Kidney (tissue), 14 donors: Measurements from ENCODE around the gene NKAIN2. TPM values are rescaled to one million over a fixed set of nuclear protein-coding genes. Genes with fewer than 3 reads are reported as not detected.

Experiments used
- DNase-seq, 5 donors: peaks; one replicate each; pipeline ENCODE4 v3.0.0-alpha.2; 2013 to 2020
- FAIRE-seq: peaks from 2 replicates; lab custom pipeline; 2012; peaks lifted over from hg19 to GRCh38; lab: Jason Lieb, UNC
- H3K27ac ChIP-seq, 2 donors: one replicate each; pipeline ENCODE4 v1.7.0; 2013; ENCODE audit warnings: low read depth in 2 of 2, low read length in 2 of 2, inconsistent platforms in 1 of 2
- H3K27me3 ChIP-seq: one replicate; pipeline ENCODE4 v1.7.1; 2013; ENCODE audit warnings: low read length, inconsistent platforms; ENCODE audit not compliant: control insufficient read depth, insufficient read depth
- H3K36me3 ChIP-seq, 3 donors: one replicate each; pipeline versions ENCODE4 v1.7.0 to v1.7.1; 2013; ENCODE audit warnings: low read length in 3 of 3, control low read depth in 1 of 3, inconsistent platforms in 1 of 3; ENCODE audit not compliant: insufficient read depth in 3 of 3, control insufficient read depth in 2 of 3
- H3K4me1 ChIP-seq, 3 donors: one replicate each; pipeline versions ENCODE4 v1.7.0 to v1.7.1; 2013; ENCODE audit warnings: low read length in 3 of 3, inconsistent platforms in 1 of 3, low read depth in 1 of 3; ENCODE audit not compliant: control insufficient read depth in 2 of 3, insufficient read depth in 2 of 3
- H3K4me3 ChIP-seq, 3 donors: one replicate each; pipeline versions ENCODE4 v1.7.0 to v1.8.1; 2013; ENCODE audit warnings: low read length in 3 of 3, control low read depth in 1 of 3, inconsistent platforms in 1 of 3
- H3K9ac ChIP-seq, 3 donors: one replicate each; pipeline versions ENCODE4 v1.7.0 to v1.7.1; 2013; ENCODE audit warnings: low read length in 3 of 3, control low read depth in 1 of 3, inconsistent platforms in 1 of 3
- H3K9me3 ChIP-seq, 3 donors: one replicate each; pipeline versions ENCODE4 v1.7.0 to v1.7.1; 2013; ENCODE audit warnings: low read length in 3 of 3, control low read depth in 1 of 3, inconsistent platforms in 1 of 3; ENCODE audit not compliant: control insufficient read depth in 2 of 3, insufficient read depth in 1 of 3
- CTCF ChIP-seq: IDR thresholded peaks from 3 replicates; pipeline ENCODE4 v1.5.1; 2012; ENCODE audit warnings: mild to moderate bottlenecking, moderate library complexity, borderline replicate concordance; ENCODE audit not compliant: insufficient read depth; ENCODE audit errors: extremely low read depth
- intact Hi-C: fragments of 100-400 bp; cut with DNase I; formaldehyde crosslinking; loops from one replicate; pipeline ENCODE4 v1.11.1; 2022
- polyA plus RNA-seq: library from polyadenylated mRNA; stranded (reverse); fragments of 350-450 nt; fragmentation: Illumina TruSeq; extraction: RNeasy Lipid Tissue Mini Kit (QIAGEN cat#74804); gene quantifications from one replicate; pipeline ENCODE4 v1.2.3, GENCODE V29; 2014; ENCODE audit warnings: low read depth, low replicate concordance; ENCODE audit not compliant: insufficient read depth
- total RNA-seq: library from RNA; stranded (reverse); fragmentation: NEBNext Ultra II Directional; extraction: Animal tissue kit (Norgen Biotek cat#: 25700); gene quantifications from one replicate; pipeline ENCODE4 v1.2.1, GENCODE V29; 2021
- donor health status: control.
- donor health status: control.
- donor health status: control.
- donor health status: control.
- donor health status: control.
- donor health status: DM: yes; HTN: yes; CAD: no.
- donor health status: Normal renal cell carcinoma (clear cell type).

The NKAIN2 gene
- total and polyA plus RNA-seq, 2 donors from 2014 or later = 0.39 to 1.8 TPM

GRCh38 chr6:124487623-124488431 is 684.2 kb downstream of the NKAIN2 start:
- Histone ChIP-seq H3K4me1 (no peaks in the 10 kb centered on the region), H3K9me3 (no peaks in the 10 kb centered on the region), H3K27ac (no peak overlapping the region), H3K27me3 (no peaks in the 10 kb centered on the region), H3K4me3 (no peak overlapping the region), H3K9ac (no peak overlapping the region), H3K36me3 (no peaks in the 10 kb centered on the region)
- intact Hi-C loops = no loop called here
- DNase-seq = no peak
- TF ChIP-seq CTCF = no peak
- FAIRE-seq = no peak

GRCh38 chr6:124490122-124490521 is 686.5 kb downstream of the NKAIN2 start:
- Histone ChIP-seq H3K9me3 (no peaks in the 10 kb centered on the region), H3K27me3 (no peaks in the 10 kb centered on the region), H3K9ac (no peak overlapping the region), H3K4me1 (no peaks in the 10 kb centered on the region), H3K4me3 (no peak overlapping the region), H3K36me3 (no peaks in the 10 kb centered on the region), H3K27ac (no peak overlapping the region)
- intact Hi-C loops = no loop called here
- FAIRE-seq (no peak), DNase-seq (peak in 1 of 5 donors; percentile 4)
- TF ChIP-seq CTCF = no peak

GRCh38 chr6:124493259-124493658 is 689.6 kb downstream of the NKAIN2 start:
- Histone ChIP-seq H3K9me3 (no peaks in the 10 kb centered on the region), H3K9ac (no peak overlapping the region), H3K36me3 (no peaks in the 10 kb centered on the region), H3K27ac (no peak overlapping the region), H3K27me3 (no peaks in the 10 kb centered on the region), H3K4me1 (no peaks in the 10 kb centered on the region), H3K4me3 (no peak overlapping the region)
- FAIRE-seq (no peak), DNase-seq (no peak)
- no peak for TF ChIP-seq CTCF
- intact Hi-C loops = no loop called here
